Stimulated activated CD4-positive, alpha-beta T cell treated with anti-CD3 and anti-CD28 coated beads, Interleukin-15, amount 100 ng/mL, for 48 hours (primary cell): Measurements from ENCODE around the gene KCTD16.

ENCODE experiments used
- DNase-seq, 2 donors: peaks; one replicate each; pipeline ENCODE4 v3.0.0-alpha.2; 2020; ENCODE audit warnings: low read depth in 2 of 2

The KCTD16 gene

GRCh38 chr5:144460600-144460999, 289.9 kb downstream of the KCTD16 start:
- no peak for DNase-seq

GRCh38 chr5:144462577-144462976, 291.9 kb downstream of the KCTD16 start:
- DNase-seq: no peak

GRCh38 chr5:144463481-144464223, 293.0 kb downstream of the KCTD16 start:
- no peak for DNase-seq

- no peak for DNase-seq
These were observed 293.6 kb downstream of the KCTD16 start for GRCh38 chr5:144464306-144464705.

GRCh38 chr5:144465441-144465840, 294.8 kb downstream of the KCTD16 start:
- no peak for DNase-seq

- no peak for DNase-seq
These were observed 297.1 kb downstream of the KCTD16 start for GRCh38 chr5:144467792-144468191.

GRCh38 chr5:144468571-144468970, 297.9 kb downstream of the KCTD16 start:
- DNase-seq: no peak

GRCh38 chr5:144469106-144469505, 298.4 kb downstream of the KCTD16 start:
- DNase-seq: no peak

GRCh38 chr5:144472221-144472620, 301.5 kb downstream of the KCTD16 start:
- no peak for DNase-seq

- DNase-seq: no peak
These were observed 303.0 kb downstream of the KCTD16 start for GRCh38 chr5:144473650-144474049.

- DNase-seq: no peak
These were observed 307.9 kb downstream of the KCTD16 start for GRCh38 chr5:144478565-144478964.

GRCh38 chr5:144481861-144482260, 311.2 kb downstream of the KCTD16 start:
- DNase-seq: no peak

- no peak for DNase-seq
These were observed 313.6 kb downstream of the KCTD16 start for GRCh38 chr5:144484124-144484897.

GRCh38 chr5:144485540-144485939, 314.9 kb downstream of the KCTD16 start:
- DNase-seq: no peak

GRCh38 chr5:144487207-144487606, 316.5 kb downstream of the KCTD16 start:
- no peak for DNase-seq

- no peak for DNase-seq
These were observed 317.1 kb downstream of the KCTD16 start for GRCh38 chr5:144487761-144488160.

- no peak for DNase-seq
These were observed 332.4 kb downstream of the KCTD16 start for GRCh38 chr5:144503123-144503522.

GRCh38 chr5:144504929-144505577, 334.4 kb downstream of the KCTD16 start:
- DNase-seq: no peak

GRCh38 chr5:144510845-144511579, 340.3 kb downstream of the KCTD16 start:
- DNase-seq: no peak

GRCh38 chr5:144511580-144512072, 341.0 kb downstream of the KCTD16 start:
- DNase-seq: no peak

- DNase-seq: no peak
These were observed 352.0 kb downstream of the KCTD16 start for GRCh38 chr5:144522698-144523097.

GRCh38 chr5:144525000-144525399, 354.3 kb downstream of the KCTD16 start:
- DNase-seq: no peak
